K562 (cell line): Measurements from ENCODE around the gene SBF1.
"Not testable (repeated sequence)": the region's sequence is repeated elsewhere in the genome, so short reads cannot be mapped to it uniquely, and the experiment has no call there.

Experiments used
- MYC ChIP-seq, 2 experiments: fragments of 250-450 bp in 1 of 2; sonication (Bioruptor Pico) in 1 of 2; IDR thresholded peaks; 2 replicates each; pipeline versions ENCODE4 v1.5.1 to v1.6.1; 2012 to 2021; ENCODE audit warnings: low read depth in 2 of 2, borderline replicate concordance in 1 of 2, improper control_type of control experiment in 1 of 2, low read length in 1 of 2, mild to moderate bottlenecking in 1 of 2, moderate library complexity in 1 of 2
- NFIC ChIP-seq: fragments of 450-650 bp; IDR thresholded peaks from 2 replicates; pipeline ENCODE4 v1.6.1; 2017; ENCODE audit warnings: mild to moderate bottlenecking, inconsistent platforms
- NR2C2 ChIP-seq, 2 experiments: fragments of 200-800 bp in 1 of 2; sonication (Bioruptor generic) in 1 of 2; sonication (generic) in 1 of 2; formaldehyde crosslinking in 1 of 2; IDR thresholded peaks; 2 replicates each; pipeline versions ENCODE4 v1.6.1 to v1.8.0; 2016 to 2022; ENCODE audit warnings: mild to moderate bottlenecking in 1 of 2, missing compliant biosample characterization in 1 of 2, missing genetic modification characterization in 1 of 2, missing genetic modification reagents in 1 of 2
- PHB ChIP-seq: fragments of 250-450 bp; sonication (Bioruptor Pico); IDR thresholded peaks from 2 replicates; pipeline ENCODE4 v1.5.0; 2021
- SREBF1 ChIP-seq: fragments of 150-350 bp; IDR thresholded peaks from 2 replicates; pipeline ENCODE4 v1.6.1; 2014; ENCODE audit warnings: antibody characterized with exemption, low read depth, low read length, borderline replicate concordance
- ZBTB43 ChIP-seq: sonication (generic); formaldehyde crosslinking; IDR thresholded peaks from 2 replicates; pipeline ENCODE4 v1.8.0; 2023; ENCODE audit warnings: mild to moderate bottlenecking, missing genetic modification reagents

GRCh38 chr22:50520184-50520583, 45.3 kb upstream of the SBF1 start:
- TF ChIP-seq SREBF1; MYC (IDR thresholded peaks at IDR 0.05; ENCODE audit: low read depth, low read length); MYC (CRISPR knock-in tag; IDR thresholded peaks at IDR 0.05; ENCODE audit: borderline replicate concordance, low read depth); ZBTB43; NFIC; NR2C2 (CRISPR knock-in tag; IDR thresholded peaks at IDR 0.05); NR2C2 (tag; IDR thresholded peaks at IDR 0.05); PHB (CRISPR knock-in tag): not testable (repeated sequence)
